GM18498 (cell line): Measurements from ENCODE around the gene PPY.
"Not testable (repeated sequence)": the region's sequence is repeated elsewhere in the genome, so short reads cannot be mapped to it uniquely, and the experiment has no call there.

Experiments
- ATAC-seq: cut with Tn5 transposase; IDR thresholded peaks from one replicate; pipeline ENCODE4 v1.9.1; 2021; ENCODE audit warnings: mild to moderate bottlenecking, moderate library complexity; ENCODE audit not compliant: unreplicated experiment

Gene PPY

DNA sequence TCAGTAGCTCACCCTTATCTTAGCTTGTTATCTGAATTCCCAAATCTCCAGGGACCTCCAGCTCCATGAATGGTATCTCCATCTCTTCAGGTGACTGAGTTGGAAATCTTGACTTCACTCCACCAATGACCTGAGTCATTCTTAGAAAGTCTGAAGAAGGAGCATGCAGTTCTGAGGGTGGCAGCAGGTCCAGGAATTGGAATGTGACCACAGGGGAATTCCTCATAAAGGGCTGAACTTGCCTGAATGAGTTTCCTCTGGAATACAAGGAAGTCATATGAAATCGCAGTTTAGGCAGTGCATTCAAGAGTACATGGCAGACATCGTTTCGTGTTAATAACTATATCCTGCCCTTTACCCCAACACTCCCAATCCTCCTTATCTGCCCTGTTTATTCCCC lies 24.0 kb upstream of the PPY start:
- no peak for ATAC-seq

DNA sequence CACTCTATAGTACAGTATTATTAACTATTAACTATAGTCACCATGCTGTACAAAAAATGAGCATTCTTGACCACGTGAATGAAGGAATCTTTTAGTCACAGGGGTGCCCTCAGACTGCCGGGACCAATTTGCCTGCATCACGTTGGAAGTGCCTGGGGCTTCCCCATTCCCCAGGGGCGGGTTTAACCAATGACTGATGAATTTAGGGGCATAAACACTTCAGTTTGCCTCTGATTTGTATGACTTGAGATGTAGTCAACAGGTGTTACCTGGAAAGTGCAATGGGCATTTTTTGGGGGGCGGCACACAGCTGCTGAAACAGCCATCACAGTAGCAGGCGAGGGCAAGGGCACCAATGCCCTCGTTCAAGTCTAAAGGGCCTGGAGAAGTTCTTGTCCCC lies 20.2 kb upstream of the PPY start:
- no peak for ATAC-seq

DNA sequence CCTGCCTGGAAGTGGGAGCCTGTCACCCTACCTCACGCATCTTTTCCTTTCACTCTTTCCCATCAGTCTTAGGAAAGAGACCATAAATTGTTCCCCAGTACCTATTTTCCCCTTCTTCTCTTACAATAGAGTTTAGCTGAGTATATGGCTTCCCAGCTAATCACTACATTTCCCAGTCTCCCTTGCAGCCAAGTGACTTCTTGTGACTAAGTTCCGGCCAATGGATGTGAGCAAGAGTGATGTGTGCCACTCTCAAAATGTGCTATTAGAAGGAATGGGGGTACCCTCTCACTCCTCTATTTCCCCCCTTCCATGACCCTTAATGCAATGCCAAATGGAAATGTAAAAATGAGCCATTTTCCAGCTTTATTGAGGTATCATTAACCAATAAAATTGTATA lies 19.7 kb upstream of the PPY start:
- no peak for ATAC-seq

DNA sequence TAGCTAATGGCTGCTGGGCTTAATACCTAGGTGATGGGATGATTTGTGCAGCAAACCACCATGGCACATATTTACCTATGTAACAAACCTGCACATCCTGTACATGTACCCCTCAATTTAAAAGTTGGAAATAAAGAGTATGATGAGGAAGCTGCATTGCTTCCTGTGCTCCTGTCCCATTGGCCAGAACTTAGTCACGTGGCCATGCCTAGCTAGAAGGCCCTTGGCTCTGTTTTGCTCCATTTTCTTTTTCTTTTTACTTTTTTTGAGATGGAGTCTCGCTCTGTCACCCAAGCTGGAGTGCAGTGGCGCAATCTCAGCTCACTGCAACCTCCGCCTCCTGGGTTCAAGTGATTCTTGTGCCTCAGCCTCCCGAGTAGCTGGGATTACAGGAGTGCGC lies 19.0 kb upstream of the PPY start:
- not testable (repeated sequence) for ATAC-seq

DNA sequence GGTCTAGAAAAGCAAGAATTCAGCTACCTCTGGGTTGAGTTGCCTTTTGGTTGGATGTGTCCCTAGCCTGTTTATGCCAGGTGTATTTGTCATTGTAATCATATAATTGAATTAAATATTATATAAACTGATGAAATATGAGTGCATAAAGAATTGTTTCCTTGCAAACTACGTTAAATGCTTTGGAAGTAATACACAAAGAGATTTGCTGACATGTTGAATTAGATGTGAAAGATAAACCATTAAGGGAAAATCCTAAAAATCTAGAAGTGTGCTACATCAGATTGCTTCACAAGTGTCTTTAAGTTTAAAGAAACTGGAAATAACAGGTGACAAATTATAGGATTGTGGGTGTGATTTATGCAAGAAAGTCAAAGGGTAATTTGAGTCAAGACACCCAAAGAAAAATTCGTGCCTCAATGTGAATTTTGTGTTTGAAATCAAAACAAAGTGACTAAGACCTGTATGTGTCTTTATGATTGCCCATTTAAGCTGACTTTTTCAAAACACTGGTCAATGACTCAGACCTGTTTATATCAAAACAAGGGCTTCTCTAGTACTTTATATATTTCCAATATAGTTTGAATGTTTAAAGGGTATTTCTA lies 16.6 kb upstream of the PPY start:
- no peak for ATAC-seq

DNA sequence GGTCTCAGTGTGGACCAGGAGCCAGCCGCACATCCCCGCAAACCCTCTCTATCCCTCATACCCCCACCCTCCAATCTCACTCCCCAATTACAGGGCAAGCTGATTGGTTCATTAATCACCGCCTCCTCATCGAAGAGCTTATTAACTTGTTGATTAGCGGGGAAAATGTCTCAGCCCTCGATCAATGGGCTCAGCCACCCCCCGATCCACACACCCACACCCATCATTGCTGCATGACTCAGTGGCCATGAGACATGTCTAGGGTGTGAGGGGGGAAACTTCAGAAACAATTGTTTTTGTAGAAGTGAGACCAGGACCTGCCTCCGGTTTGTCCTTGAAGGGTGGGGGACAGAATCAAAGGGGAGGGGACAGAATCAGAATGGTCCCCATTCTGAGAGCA lies 13.9 kb upstream of the PPY start:
- no peak for ATAC-seq

DNA sequence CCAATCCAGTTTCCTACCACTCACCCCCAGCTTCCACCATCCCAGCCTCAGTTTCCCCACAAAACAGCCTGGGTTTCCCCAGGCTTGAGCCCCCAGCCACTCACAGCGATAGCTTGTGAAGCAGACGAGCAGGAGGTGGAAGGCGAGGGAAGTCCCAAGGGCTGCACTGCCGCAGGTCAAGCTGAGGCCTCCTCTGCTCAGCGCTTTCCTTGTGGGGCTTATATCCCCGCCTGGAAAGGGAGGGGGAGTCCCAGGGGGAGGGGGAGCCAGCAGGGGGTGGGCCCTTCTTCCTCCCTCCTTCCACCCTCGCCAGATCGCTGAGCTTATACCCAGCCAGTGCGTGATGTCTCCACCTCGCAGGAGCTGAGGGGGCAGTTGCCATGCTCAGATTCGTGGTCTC lies 11.5 kb upstream of the PPY start, which contains the start of gene PYY:
Gene PYY, minus strand, starts transcription at position 195 of the 400 bp plus-strand sequence. CDS start 457 bp downstream, outside the sequence.
- ATAC-seq = no peak

DNA sequence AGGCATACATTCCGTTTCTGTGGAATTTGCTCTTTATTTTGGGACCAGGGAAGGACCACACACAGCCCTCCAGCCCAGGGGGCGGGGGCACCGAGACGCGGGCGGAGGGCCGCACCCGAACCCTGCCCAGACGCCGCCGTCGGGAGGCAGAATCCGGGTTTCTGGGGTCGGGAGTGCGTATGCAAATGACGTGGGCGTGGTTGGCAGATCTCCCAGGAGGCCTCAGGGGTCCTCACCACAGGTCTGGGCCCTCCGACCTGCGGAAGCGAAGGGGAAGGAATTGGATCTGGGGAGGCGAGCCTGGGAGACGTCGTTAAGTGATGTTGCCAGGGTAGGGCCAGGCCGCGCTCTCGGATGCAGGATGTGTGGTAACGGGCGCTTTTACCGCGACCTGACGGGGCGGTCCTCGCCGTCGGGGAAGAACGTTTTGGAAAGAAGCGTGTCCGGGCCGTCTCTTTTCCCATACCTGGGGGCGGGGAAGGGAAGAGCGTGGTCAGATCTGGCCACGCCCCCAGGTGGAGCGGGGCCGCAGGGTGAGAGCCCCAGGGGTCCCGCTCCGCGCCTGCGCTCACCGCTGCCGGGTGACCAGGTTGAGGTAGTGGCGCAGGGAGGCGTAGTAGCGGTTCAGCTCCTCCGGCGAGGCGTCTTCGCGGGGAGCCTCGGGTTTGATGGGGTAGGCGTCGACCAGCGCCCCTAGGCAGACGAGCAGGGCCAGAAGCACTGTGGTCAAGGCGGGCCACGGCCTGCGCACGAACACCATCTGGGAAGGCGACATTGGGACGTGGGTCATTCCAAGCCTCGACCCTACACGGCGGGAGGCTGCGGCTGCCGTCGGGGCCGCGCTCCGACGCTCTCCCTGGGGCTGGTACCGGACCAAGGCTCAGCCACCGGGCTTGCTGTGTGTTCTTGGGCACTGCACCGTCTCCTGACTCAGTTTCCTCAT lies 10.7 kb upstream of the PPY start:
- no peak for ATAC-seq

DNA sequence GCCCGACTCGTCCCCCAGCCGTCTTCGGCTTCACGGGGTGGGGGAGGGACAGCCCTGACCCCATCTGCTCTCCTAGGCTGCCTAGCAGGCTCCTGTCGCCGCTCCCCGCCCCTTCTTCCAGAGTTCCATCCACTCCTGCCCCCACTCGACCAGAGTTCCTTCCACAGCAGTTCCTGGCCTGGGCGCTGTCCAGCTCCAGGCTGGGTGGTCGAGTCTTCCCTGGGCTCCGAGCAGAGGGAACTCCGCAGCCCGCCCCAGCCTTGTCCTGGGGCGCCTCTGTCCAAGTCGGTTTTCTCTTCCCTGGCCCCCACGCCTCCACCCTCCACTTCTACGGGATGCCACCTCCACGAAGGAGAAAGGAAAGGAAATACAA lies 10.1 kb upstream of the PPY start:
- no peak for ATAC-seq

DNA sequence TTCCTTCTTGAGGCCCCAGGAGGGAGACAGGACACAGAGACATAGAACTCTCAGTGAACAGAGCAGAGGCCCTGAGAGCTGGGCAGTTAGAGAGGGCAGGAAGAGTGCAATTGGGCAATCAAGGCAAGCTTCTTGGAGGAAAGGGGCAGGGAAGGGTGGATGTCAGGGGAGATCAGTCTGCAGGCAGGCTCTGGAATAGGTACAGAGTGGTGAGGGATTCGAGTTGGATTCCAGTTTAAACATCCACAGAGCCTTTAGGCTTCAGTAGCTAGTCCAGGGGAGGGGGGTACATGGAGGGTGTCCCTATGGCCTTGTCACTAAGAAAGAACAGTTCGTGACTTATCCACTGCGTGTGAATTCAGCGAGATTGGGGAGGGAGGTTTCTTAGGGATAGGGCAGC lies 9.5 kb upstream of the PPY start:
- ATAC-seq = no peak

DNA sequence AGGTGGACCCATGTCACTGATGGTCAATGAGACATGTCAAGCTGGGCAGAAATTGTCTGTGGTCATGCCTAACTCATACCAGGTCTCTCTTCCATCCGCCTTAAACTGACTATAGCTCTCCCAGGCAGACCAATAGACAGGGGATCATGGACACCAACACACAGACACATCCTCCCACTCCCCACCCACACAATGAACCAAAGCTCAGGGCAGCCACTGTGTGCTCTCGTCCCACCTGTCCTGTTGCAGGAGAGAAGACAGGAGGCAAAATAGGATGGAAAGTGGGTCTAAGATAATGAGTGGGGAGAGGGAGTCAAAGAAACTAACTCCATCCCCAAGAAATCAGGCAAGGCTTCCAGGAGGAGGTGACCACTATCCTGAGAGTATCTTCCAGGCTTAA lies 8.3 kb upstream of the PPY start:
- ATAC-seq = no peak

DNA sequence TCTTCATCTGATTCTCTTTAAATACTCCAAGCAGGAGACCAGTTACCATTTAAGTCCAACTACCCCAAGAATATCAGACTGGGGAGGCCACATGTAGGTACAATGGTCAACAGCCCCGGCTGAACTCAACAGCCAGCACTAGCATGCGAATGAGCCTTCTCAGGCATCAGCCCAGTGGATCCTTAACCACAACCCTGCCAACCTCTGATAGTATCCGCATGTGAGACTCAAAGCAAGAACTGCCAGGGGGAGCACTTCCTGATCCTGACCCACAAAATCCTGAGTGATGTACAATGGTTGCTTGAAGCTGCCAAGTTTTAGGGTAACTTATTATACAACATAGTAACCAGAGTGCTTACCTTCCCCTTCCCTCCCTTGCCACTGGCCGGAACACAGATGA lies 7.5 kb upstream of the PPY start:
- no peak for ATAC-seq

DNA sequence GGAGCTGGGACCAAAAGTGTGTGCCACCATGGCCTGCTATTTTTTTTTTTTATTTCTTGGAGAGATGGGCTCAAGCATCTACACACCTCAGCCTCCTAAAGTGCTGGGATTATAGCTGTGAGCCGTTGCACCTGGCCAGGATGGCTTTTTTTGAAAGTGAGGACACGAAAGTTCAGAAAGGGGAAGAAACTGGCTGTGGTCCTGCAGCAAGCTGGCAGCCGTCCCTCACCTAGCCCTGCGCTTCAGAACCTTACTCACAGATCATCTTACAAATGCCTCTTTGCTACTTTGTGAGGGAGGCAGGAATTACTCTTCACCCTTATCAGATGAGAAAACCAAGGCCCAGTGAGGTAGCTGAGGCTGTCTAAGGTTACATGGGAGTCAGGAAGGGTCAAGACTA lies 4.5 kb upstream of the PPY start:
- ATAC-seq = no peak

DNA sequence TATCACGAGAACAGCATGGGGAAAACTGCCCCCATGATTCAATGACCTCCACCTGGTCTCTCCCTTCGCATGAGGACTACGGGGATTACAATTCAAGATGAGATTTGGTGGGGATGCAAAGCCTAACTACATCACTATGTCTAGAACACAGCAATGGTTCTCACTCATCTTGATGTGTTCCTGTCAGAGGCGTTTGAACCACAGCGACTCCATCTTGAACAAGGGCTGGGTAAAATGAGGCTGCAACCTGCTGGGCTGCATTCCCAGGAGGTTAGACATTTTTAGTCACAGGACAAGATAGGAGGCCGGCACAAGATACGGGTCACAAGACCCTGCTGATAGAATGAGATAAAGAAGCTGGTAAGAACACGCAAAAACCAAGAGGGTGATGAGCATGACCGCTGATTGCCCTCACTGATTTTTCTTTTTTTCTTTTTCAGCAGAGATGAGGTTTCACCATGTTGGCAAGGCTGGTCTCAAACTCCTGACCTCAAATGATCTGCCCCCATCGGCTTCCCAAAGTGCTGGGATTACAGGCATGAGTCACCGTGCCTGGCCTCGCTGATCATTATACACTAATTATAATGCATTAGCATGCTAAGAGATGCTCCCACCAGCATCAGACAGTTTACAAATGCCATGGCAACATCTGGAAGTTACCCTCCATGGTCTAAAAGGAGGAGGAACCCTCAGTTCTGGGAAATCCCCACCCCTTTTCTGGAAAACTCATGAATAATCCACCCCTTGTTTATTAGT lies 3.0 kb upstream of the PPY start:
- ATAC-seq = no peak

DNA sequence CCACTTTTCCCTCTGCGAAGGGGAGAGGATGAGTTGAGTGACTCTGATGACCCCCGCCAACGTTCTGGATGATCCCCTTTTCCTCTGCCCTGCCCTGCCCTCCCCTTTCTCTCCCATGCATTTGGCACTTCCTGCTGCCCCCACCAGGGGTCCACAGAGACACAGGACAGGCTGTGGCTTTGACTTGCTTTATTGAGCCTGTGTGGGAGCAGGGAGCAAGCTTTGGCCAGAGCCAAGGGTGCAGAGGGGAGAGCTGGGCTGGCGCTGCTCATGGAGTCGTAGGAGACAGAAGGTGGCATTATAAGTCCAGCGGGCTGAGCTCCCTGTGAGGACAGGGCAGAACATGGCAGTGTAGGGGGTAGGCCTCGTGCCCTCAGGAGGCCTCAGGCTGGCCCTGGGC lies 1.6 kb downstream of the PPY start:
- ATAC-seq = no peak

DNA sequence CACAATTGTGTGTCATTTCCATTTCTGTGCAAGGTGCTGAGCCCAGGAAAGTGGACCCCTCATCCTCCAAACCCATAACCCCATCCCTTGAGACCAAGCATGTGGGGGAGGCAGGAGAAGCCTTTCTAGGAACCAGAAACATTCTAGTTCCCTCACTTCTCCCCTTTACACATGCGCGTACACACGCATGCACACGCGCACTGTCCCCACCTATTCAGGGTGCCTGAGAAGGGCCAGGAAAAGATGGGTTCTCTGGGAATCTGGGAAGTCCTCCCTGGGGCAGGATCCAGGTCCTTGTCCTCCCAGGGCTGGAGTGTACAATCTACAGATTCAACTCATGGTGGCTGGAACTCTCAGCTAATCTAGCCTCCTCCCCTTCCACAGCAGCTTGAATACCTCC lies 2.4 kb downstream of the PPY start:
- ATAC-seq = no peak

DNA sequence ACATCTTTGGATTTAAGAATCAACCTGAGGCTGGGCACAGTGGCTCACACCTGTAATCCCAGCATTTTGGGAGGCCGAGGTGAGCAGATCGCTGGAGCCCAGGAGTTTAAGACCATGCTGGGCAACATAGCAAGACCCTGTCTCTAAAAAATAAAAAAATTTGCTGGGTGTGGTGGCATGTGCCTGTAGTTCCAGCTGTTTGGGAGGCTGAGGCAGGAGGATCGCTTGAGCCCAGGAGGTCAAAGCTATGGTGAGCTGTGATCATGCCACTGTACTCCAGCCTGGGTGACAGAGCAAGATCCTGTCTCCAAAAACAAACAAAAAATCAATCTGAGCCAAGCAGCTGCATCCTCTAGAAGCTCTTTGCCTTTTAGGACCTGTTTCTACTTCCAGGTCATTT lies 2.8 kb downstream of the PPY start:
- ATAC-seq = not testable (repeated sequence)

DNA sequence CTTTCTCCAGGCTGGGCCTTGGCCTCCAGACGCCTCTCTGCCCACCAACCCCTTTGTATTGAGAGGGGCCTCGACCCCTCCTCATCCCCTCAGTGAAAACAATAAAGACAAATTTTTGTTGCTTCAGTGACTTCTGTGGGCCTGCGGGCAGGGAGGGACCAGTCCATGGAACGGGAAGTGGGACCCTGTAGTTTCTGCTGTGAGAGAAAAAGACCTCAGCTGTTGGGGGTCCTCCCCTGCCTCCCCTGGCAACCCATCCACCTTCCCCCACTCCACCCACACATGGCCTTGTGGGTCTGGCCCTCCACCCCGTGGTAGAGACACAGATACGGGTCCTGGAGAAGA lies 3.5 kb downstream of the PPY start:
- no peak for ATAC-seq

DNA sequence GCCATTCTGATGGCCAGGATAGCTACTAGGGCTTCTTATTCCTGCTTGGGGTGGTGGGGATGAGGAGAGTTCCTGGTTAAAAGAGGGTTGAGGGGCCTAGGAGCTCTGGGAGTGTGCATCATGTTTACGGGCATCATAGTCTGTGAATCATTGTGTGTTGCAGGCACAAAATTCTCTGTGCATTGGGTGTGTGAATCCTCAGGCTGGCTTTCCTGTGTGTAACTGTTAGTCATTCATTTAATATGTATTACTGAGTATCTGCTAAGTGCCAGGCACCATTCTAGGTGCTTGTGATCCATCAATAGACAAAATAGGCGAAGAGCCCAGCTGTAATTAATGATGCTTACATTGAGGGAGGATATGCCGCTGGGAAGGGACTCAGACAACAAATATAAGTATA lies 5.8 kb downstream of the PPY start:
- no peak for ATAC-seq

DNA sequence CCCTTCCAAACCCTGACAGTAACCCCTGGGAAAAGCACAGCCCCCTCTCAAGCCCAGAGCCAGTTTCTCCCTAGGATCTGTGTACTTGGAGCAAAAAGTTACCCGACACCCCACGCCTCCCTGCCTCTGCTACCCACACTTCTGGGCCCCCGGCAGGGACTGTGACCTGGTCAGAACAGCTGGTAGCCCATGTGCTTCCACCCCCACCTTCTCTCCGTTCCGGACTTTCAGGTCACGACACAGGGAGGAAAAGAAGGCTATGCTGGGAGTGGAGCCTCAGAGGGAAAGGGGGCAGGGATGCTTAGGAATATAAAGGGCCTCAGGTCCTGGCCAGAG lies 6.4 kb downstream of the PPY start:
- no peak for ATAC-seq

DNA sequence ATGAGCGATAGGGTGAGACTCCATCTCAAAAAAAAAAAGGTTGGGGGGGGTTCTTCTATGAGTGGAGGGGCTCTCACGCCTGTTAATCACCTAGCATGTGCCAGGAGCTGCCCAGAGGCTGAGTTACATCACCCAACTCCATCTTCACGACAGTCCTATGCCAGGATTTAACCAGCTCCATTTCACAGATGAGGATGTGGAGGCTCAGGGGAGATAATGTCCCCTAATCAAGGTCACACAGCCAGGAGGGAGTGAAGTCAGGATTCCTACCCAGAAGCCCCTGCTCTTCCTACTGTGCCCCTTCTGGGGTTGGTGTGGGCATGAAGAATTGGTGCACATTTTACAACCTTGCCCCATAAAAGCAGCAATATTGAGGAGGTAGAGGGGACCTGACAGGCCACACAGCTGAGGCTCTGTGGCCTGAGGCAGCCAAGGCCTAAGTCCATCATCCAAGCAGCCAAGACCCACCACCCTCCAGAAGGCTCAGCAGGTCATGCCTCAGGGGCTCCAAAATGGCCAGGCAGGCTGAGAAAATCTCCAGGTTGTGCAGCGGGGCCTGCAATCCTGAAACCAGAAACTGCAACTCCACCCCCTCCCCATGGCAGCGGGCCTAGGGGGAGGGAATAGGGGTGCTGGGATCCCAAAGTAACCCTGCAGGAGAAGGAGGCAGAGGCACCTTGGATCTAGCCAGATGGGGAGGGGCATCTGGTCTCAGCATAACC lies 6.9 kb downstream of the PPY start:
- ATAC-seq = no peak
